K562 (cell line): ENCODE results near the gene GREB1. TPM values are rescaled to one million over a fixed set of nuclear protein-coding genes. Genes with fewer than 3 reads are reported as not detected.

ENCODE experiments used
- CGGBP1 ChIP-seq: fragments of 250-450 bp; sonication (Bioruptor Pico); IDR thresholded peaks from 2 replicates; pipeline ENCODE4 v1.9.0; 2021; ENCODE audit warnings: mild to moderate bottlenecking
- E4F1 ChIP-seq: fragments of 250-450 bp; sonication (Bioruptor Pico); IDR thresholded peaks from 2 replicates; pipeline ENCODE4 v1.5.0; 2021; ENCODE audit warnings: mild to moderate bottlenecking, borderline replicate concordance
- KLF1 ChIP-seq: fragments of 450-650 bp; IDR thresholded peaks from 2 replicates; pipeline ENCODE4 v1.6.1; 2016; ENCODE audit warnings: missing genetic modification characterization, missing compliant biosample characterization
- MAX ChIP-seq: sonication (generic); formaldehyde crosslinking; IDR thresholded peaks from 2 replicates; pipeline ENCODE4 v1.9.0; 2022; ENCODE audit warnings: mild to moderate bottlenecking, missing genetic modification reagents
- NEUROD1 ChIP-seq: fragments of 150-350 bp; IDR thresholded peaks from 2 replicates; pipeline ENCODE4 v1.6.1; 2014; ENCODE audit warnings: borderline replicate concordance, low read length, low read depth; ENCODE audit not compliant: partially characterized antibody
- TCF15 ChIP-seq: fragments of 250-450 bp; sonication (Bioruptor Pico); IDR thresholded peaks from 2 replicates; pipeline ENCODE4 v1.8.0; 2022; ENCODE audit warnings: moderate library complexity, mild to moderate bottlenecking, inconsistent platforms
- ZBTB49 ChIP-seq: sonication (generic); formaldehyde crosslinking; IDR thresholded peaks from 2 replicates; pipeline ENCODE4 v1.8.0; 2022; ENCODE audit warnings: missing genetic modification reagents, mild to moderate bottlenecking, borderline replicate concordance
- ZBTB9 ChIP-seq: fragments of 450-650 bp; formaldehyde crosslinking; IDR thresholded peaks from 2 replicates; pipeline ENCODE4 v1.4.0; 2020; ENCODE audit warnings: mild to moderate bottlenecking, moderate library complexity
- ZNF584 ChIP-seq: fragments of 200-800 bp; sonication (Bioruptor generic); IDR thresholded peaks from 2 replicates; pipeline ENCODE4 v1.6.1; 2016; ENCODE audit warnings: low read depth, mild to moderate bottlenecking, missing genetic modification characterization, missing compliant biosample characterization
- ZNF592 ChIP-seq: fragments of 450-650 bp; IDR thresholded peaks from 2 replicates; pipeline ENCODE4 v1.6.1; 2017; ENCODE audit warnings: antibody characterized with exemption, mild to moderate bottlenecking
- ZZZ3 ChIP-seq: fragments of 450-650 bp; IDR thresholded peaks from 2 replicates; pipeline ENCODE4 v1.6.1; 2016; ENCODE audit warnings: antibody characterized with exemption, mild to moderate bottlenecking, moderate library complexity
- polyA plus RNA-seq, 8 experiments: library from polyadenylated mRNA; depleted of rRNA in 4 of 8; stranded (reverse) in 5 of 8; unstranded in 3 of 8; fragments of >200 nt; fragmentation: Nextera tagmentation in 2 of 8; fragmentation: Illumina TruSeq in 1 of 8; extraction: Ambion mirVana in 2 of 8; extraction: Trizol in 1 of 8; gene quantifications; 2 replicates each; pipeline versions ENCODE4 v1.2.1 to v1.2.3, GENCODE V29; 2011 to 2014; ENCODE audit warnings: inconsistent platforms in 1 of 8, missing spikeins in 1 of 8
- total RNA-seq, 7 experiments: library from RNA; depleted of rRNA in 6 of 7; stranded (reverse); fragments of >200 nt in 6 of 7; fragmentation: Illumina TruSeq in 2 of 7; extraction: Trizol in 2 of 7; gene quantifications; 2 replicates each; pipeline versions ENCODE4 v1.2.1 to v1.2.3, GENCODE V29; 2011 to 2021; ENCODE audit warnings: low replicate concordance in 1 of 7

GREB1 gene
- total and polyA plus RNA-seq, 9 of the 15 experiments (the other 6 are each of a cell fraction or from before 2014, with no cell fraction given): 0.04 to 0.86 (median 0.10) TPM; not detected in 1

- TF ChIP-seq ZBTB9 (CRISPR knock-in tag) (no peak), ZBTB49 (CRISPR knock-in tag) (no peak), TCF15 (CRISPR knock-in tag) (no peak), KLF1 (no peak), NEUROD1 (no peak), CGGBP1 (CRISPR knock-in tag) (no peak), ZNF592 (no peak), E4F1 (CRISPR knock-in tag) (no peak), ZNF584 (CRISPR knock-in tag) (no peak), ZZZ3 (no peak), MAX (peak; percentile 76)
Observed at GRCh38 chr2:11669454-11670291, 135.8 kb downstream of the GREB1 start, which contains the start of gene NTSR2 (continued).
